Natural killer cell (primary cell): ENCODE measurements around the gene OTOA. TPM values are rescaled to one million over a fixed set of nuclear protein-coding genes. Genes with fewer than 3 reads are reported as not detected.
"Not testable (repeated sequence)": the region's sequence is repeated elsewhere in the genome, so short reads cannot be mapped to it uniquely, and the experiment has no call there.

Experiments
- ATAC-seq, 3 donors: fragments of 150-1000 bp in 2 of 3; fragments of 200-7000 bp in 1 of 3; cut with Tn5 transposase; 1 replicate in 1 of 3; 2 replicates in 2 of 3; pipeline ENCODE4 v1.10.0; 2021; ENCODE audit warnings: mild to moderate bottlenecking in 2 of 3, moderate library complexity in 2 of 3
- DNase-seq, 2 donors: peaks; one replicate each; pipeline versions ENCODE4 v3.0.0 to v3.0.0-alpha.2; 2013 to 2021; ENCODE audit warnings: mixed read lengths in 1 of 2
- H3K27ac ChIP-seq: one replicate; pipeline ENCODE4 v1.5.1; 2013; ENCODE audit warnings: mild to moderate bottlenecking, low read length
- H3K27me3 ChIP-seq: one replicate; pipeline ENCODE4 v1.6.1; 2013; ENCODE audit warnings: low read length; ENCODE audit not compliant: control insufficient read depth, insufficient read depth
- H3K36me3 ChIP-seq: one replicate; pipeline ENCODE4 v1.6.1; 2013; ENCODE audit warnings: low read length; ENCODE audit not compliant: control insufficient read depth, insufficient read depth
- H3K4me1 ChIP-seq: one replicate; pipeline ENCODE4 v1.6.1; 2013; ENCODE audit warnings: low read length; ENCODE audit not compliant: control insufficient read depth, insufficient read depth
- H3K4me3 ChIP-seq: one replicate; pipeline ENCODE4 v1.5.1; 2013; ENCODE audit warnings: low read length
- H3K9me3 ChIP-seq: one replicate; pipeline ENCODE4 v1.6.1; 2013; ENCODE audit warnings: low read length; ENCODE audit not compliant: control insufficient read depth, insufficient read depth
- H3K27ac Mint-ChIP-seq, 2 donors: one replicate each; pipeline ENCODE4 v1.8.0; 2022; ENCODE audit warnings: mild to moderate bottlenecking in 2 of 2, mixed read lengths in 2 of 2, moderate library complexity in 1 of 2
- H3K27me3 Mint-ChIP-seq, 2 donors: one replicate each; pipeline ENCODE4 v1.8.0; 2022; ENCODE audit warnings: low read depth in 2 of 2, mixed read lengths in 2 of 2
- H3K36me3 Mint-ChIP-seq: one replicate; pipeline ENCODE4 v1.8.0; 2022; ENCODE audit warnings: mixed read lengths
- H3K4me1 Mint-ChIP-seq, 2 donors: one replicate each; pipeline ENCODE4 v1.8.0; 2022; ENCODE audit warnings: mixed read lengths in 2 of 2
- H3K4me3 Mint-ChIP-seq: one replicate; pipeline ENCODE4 v1.8.0; 2022; ENCODE audit warnings: mild to moderate bottlenecking, moderate library complexity, mixed read lengths
- H3K9me3 Mint-ChIP-seq, 2 donors: one replicate each; pipeline ENCODE4 v1.8.0; 2022; ENCODE audit warnings: mixed read lengths in 2 of 2
- WGBS: methylation state at CpG from one replicate; pipeline ENCODE4 v1.1.7; 2013; ENCODE audit warnings: missing lambda C conversion rate; ENCODE audit not compliant: insufficient coverage; 5-methylcytosine and 5-hydroxymethylcytosine counted together
- intact Hi-C: fragments of 100-400 bp; cut with micrococcal nuclease; formaldehyde crosslinking; loops from one replicate; pipeline ENCODE4 v1.14.2; 2022
- total RNA-seq, 4 donors: library from RNA; stranded (reverse); fragments of 120-200 nt in 1 of 4; gene quantifications; one replicate each; pipeline versions ENCODE4 v1.2.3 to v1.2.4, GENCODE V29; 2013 to 2022
- TF ChIP-seq, protein P1 (sequence below): fragments of 200-600 bp; IDR thresholded peaks from one replicate; pipeline ENCODE4 v1.8.0; 2022; ENCODE audit warnings: antibody characterized with exemption

The OTOA gene
- total RNA-seq, 3 donors from 2014 or later (not counting 1 experiment from before 2014, with no cell fraction given): 0.14 TPM; not detected in 2

DNA sequence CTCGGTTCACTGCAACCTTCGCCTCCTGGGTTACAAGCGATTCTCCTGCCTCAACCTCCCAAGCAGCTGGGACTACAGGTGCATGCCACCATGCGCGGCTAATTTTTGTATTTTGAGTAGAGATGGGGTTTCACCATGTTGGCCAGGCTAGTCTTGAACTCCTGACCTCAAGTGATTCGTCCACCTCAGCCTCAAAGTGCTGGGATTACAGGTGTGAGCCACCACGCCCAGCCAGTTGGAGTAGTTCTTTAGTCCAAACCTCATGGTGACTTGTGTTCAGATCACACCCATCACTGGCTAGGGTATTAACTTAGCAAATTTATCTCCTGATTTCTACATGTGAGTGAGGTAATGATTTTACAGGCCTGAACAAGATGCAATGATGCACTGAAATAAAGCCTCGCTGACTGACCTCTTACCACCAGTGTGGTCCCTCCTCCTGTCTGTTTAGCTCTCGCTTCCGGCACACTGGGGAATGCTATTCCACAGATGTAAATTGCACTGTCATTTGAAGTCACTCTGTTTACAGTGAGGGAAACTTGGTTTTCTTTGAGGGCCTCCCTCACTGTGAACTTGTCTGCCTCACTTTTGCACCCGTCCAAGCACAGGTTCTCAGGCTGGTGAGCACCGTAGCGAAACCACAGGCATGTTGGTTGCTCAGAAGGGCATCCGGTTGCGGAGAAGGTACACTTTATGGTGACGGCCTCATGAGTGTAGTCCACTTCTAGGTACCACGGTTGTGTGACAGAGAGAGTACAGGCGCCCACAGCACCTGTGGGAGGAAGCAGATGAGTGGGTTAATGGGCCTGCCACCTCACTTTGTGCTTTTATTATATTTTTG, 16.8 kb upstream of the OTOA start:
- peak; percentile 60 to 86 for DNase-seq

DNA sequence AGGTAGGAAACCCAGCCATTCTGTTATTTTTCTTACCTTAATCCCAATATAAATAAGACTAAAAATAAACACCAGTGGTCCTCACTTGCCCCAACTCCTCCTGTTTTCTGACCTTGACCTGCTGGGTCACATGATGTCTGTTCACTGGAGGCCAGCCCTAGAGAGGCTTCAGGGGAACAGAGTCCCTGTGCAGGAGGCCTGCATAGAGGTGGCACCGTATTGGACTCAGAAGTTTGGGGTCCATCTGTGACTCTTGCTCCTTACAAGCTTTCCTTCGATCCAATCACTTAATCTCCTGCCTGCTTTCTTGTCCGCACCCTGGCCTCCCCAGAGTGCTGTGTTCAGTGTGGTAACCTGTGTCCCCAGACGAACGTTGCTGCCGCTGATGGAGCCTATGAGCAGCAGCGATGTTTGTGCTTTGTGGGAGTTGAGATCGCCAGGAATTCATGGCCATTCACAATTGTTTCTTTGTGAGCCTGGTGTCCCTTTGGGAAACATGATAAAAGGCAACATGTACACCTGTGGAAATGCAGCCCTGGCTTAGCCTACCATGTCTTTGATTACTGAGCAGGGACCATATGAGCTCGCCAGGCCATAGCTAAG, 16.1 kb upstream of the OTOA start:
- Mint-ChIP-seq H3K9me3 (no peaks in the 10 kb centered on the region), H3K4me3 (peak overlapping the region; percentile 47), H3K27me3 (no peaks in the 10 kb centered on the region), H3K27ac (peak overlapping the region; percentile 88 to 95), H3K4me1 (peaks cover 45 to 54% of the 10 kb centered on the region in 2 donors), H3K36me3 (no peaks in the 10 kb centered on the region)
- TF ChIP-seq, protein P1, sequence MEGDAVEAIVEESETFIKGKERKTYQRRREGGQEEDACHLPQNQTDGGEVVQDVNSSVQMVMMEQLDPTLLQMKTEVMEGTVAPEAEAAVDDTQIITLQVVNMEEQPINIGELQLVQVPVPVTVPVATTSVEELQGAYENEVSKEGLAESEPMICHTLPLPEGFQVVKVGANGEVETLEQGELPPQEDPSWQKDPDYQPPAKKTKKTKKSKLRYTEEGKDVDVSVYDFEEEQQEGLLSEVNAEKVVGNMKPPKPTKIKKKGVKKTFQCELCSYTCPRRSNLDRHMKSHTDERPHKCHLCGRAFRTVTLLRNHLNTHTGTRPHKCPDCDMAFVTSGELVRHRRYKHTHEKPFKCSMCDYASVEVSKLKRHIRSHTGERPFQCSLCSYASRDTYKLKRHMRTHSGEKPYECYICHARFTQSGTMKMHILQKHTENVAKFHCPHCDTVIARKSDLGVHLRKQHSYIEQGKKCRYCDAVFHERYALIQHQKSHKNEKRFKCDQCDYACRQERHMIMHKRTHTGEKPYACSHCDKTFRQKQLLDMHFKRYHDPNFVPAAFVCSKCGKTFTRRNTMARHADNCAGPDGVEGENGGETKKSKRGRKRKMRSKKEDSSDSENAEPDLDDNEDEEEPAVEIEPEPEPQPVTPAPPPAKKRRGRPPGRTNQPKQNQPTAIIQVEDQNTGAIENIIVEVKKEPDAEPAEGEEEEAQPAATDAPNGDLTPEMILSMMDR: no peak
- DNase-seq: no peak
- no peaks in the 10 kb centered on the region for H3K36me3 ChIP-seq
- intact Hi-C loops: loop anchor here (5.0 to 10.0 kb wide), 4 partner anchors 123 to 1787 kb away; partner anchors contain the start of gene POLR3E
- 93% methylated on average over 9 of the region's 9 CpGs for WGBS
- no peak overlapping the region for H3K4me3 ChIP-seq
- no peak for ATAC-seq
- H3K27me3 ChIP-seq: no peaks in the 10 kb centered on the region
- no peaks in the 10 kb centered on the region for H3K9me3 ChIP-seq
- peak overlapping the region; percentile 84 for H3K27ac ChIP-seq
- peaks cover 43% of the 10 kb centered on the region for H3K4me1 ChIP-seq

More for the DNA sequence above, 16.8 kb upstream of the OTOA start:
- Mint-ChIP-seq H3K27me3 (no peaks in the 10 kb centered on the region), H3K4me1 (peaks cover 41 to 50% of the 10 kb centered on the region in 2 donors), H3K36me3 (no peaks in the 10 kb centered on the region), H3K4me3 (peak overlapping the region; percentile 72), H3K9me3 (no peaks in the 10 kb centered on the region), H3K27ac (peak overlapping the region; percentile 88 to 95)
- 37% methylated on average over 18 of the region's 18 CpGs for WGBS
- no peak overlapping the region for H3K4me3 ChIP-seq
- intact Hi-C loops: loop anchor here (5.0 to 10.0 kb wide), 4 partner anchors 122 to 1788 kb away; partner anchors contain the start of gene POLR3E
- peaks cover 43% of the 10 kb centered on the region for H3K4me1 ChIP-seq
- no peaks in the 10 kb centered on the region for H3K27me3 ChIP-seq
- TF ChIP-seq, protein P1: no peak
- no peaks in the 10 kb centered on the region for H3K36me3 ChIP-seq
- ATAC-seq: peak; percentile 71 to 78 (median 78)
- peak overlapping the region; percentile 84 for H3K27ac ChIP-seq
- H3K9me3 ChIP-seq: no peaks in the 10 kb centered on the region

DNA sequence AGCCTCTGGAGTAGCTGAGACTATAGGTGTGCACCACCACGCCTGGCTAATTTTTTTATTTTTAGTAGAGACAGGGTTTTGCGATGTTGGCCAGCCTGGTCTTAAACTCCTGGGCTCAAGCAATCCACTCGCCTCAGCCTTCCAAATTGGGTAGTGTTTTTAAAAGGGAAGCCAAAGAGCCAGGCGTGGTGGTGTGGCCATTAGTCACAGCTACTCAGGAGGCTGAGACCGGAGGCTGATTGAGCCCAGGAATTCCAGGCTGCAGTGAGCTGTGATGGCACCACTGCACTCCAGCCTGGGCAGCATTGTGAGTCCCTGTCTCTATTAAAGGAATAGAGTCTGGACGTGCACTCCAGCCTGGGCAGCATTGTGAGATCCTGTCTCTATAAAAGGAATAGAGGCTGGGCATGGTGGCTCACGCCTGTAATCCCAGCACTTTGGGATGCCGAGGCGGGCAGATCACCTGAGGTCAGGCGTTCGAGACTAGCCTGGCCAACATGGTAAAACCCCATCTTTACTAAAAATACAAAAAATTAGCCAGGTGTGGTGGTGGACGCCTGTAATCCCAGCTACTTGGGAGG, 13.9 kb upstream of the OTOA start:
- 94% methylated on average over 12 of the region's 12 CpGs for WGBS
- ATAC-seq, H3K4me3 Mint-ChIP-seq, H3K9me3 ChIP-seq, H3K36me3 Mint-ChIP-seq, DNase-seq, H3K27ac ChIP-seq, H3K27me3 Mint-ChIP-seq, H3K9me3 Mint-ChIP-seq, H3K36me3 ChIP-seq, H3K27ac Mint-ChIP-seq, H3K4me3 ChIP-seq, H3K27me3 ChIP-seq: not testable (repeated sequence)
- peaks cover 37% of the 10 kb centered on the region for H3K4me1 ChIP-seq
- intact Hi-C loops: loop anchor here (5.0 to 10.0 kb wide), 4 partner anchors 125 to 1785 kb away; partner anchors contain the start of gene POLR3E
- peaks cover 41 to 49% of the 10 kb centered on the region in 2 donors for H3K4me1 Mint-ChIP-seq

DNA sequence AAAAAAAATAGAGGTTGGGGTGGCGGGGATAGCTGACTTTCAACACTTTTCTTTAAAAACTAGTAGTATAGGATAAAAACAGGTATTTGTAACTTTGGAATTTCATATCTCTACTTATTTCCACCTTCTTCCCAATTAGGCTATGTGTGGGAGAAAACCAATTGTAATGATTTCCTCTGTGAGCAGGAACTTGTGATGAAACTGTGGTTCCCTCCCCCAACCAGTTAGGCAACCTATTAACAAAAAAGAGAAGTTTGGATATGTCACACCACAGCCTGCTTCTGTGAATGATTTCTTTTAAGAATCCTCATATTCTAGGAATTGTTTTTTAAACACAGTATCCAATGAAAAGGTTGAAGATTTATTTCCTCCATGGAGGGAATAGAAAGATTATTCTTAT, 13.2 kb upstream of the OTOA start:
- no peaks in the 10 kb centered on the region for H3K36me3 Mint-ChIP-seq
- Histone ChIP-seq H3K9me3 (no peaks in the 10 kb centered on the region), H3K27me3 (no peaks in the 10 kb centered on the region), H3K4me3 (no peak overlapping the region), H3K4me1 (peaks cover 34% of the 10 kb centered on the region), H3K27ac (no peak overlapping the region), H3K36me3 (peaks cover 5% of the 10 kb centered on the region)
- ATAC-seq (no peak), DNase-seq (no peak)
- peaks cover 37 to 45% of the 10 kb centered on the region in 2 donors for H3K4me1 Mint-ChIP-seq
- no CpG with 5 or more reads among the region's 1 CpG for WGBS
- TF ChIP-seq, protein P1: no peak
- intact Hi-C loops: no loop called here
- H3K27ac Mint-ChIP-seq: no peak overlapping the region
- H3K4me3 Mint-ChIP-seq: no peak overlapping the region
- no peaks in the 10 kb centered on the region for H3K9me3 Mint-ChIP-seq
- no peaks in the 10 kb centered on the region for H3K27me3 Mint-ChIP-seq
